Right forelimb (tissue), 1 donor: ENCODE results near the gene GABBR2.

Source experiments
- DNase-seq: peaks from one replicate; pipeline ENCODE4 v3.0.0-alpha.2; 2018

The GABBR2 gene

GRCh38 chr9:98720402-98720801, 11.7 kb upstream of the GABBR2 start:
- DNase-seq: no peak

- DNase-seq: no peak
Observed at GRCh38 chr9:98719055-98719454, 10.3 kb upstream of the GABBR2 start.

GRCh38 chr9:98714833-98715232, 6.1 kb upstream of the GABBR2 start:
- DNase-seq: no peak

GRCh38 chr9:98712987-98713386, 4.3 kb upstream of the GABBR2 start:
- no peak for DNase-seq

GRCh38 chr9:98709968-98710965, 1.5 kb upstream of the GABBR2 start:
- peak; percentile 74 for DNase-seq

GRCh38 chr9:98708103-98708932, 417 bp downstream of the GABBR2 start:
- peak; percentile 44 for DNase-seq

GRCh38 chr9:98707166-98708102, 1.3 kb downstream of the GABBR2 start:
- DNase-seq: peak; percentile 76

- DNase-seq: no peak
Observed at GRCh38 chr9:98706651-98707165, 2.0 kb downstream of the GABBR2 start.

- peak; percentile 7 for DNase-seq
Observed at GRCh38 chr9:98702835-98703380, 5.8 kb downstream of the GABBR2 start.

GRCh38 chr9:98702340-98702739, 6.4 kb downstream of the GABBR2 start:
- peak; percentile 16 for DNase-seq

GRCh38 chr9:98701576-98701975, 7.2 kb downstream of the GABBR2 start:
- no peak for DNase-seq

- no peak for DNase-seq
Observed at GRCh38 chr9:98700801-98701200, 7.9 kb downstream of the GABBR2 start.

- DNase-seq: no peak
Observed at GRCh38 chr9:98698856-98699255, 9.9 kb downstream of the GABBR2 start.

GRCh38 chr9:98694943-98695342, 13.8 kb downstream of the GABBR2 start:
- DNase-seq: no peak

- DNase-seq: no peak
Observed at GRCh38 chr9:98692392-98692791, 16.3 kb downstream of the GABBR2 start.

- DNase-seq: no peak
Observed at GRCh38 chr9:98691890-98692289, 16.8 kb downstream of the GABBR2 start.

- DNase-seq: no peak
Observed at GRCh38 chr9:98690686-98691085, 18.0 kb downstream of the GABBR2 start.

GRCh38 chr9:98688710-98689495, 19.8 kb downstream of the GABBR2 start:
- no peak for DNase-seq

GRCh38 chr9:98687911-98688310, 20.8 kb downstream of the GABBR2 start:
- DNase-seq: no peak

GRCh38 chr9:98686961-98687855, 21.5 kb downstream of the GABBR2 start:
- no peak for DNase-seq
